NCI-H1105 treated with DMSO at 0.1 percent for 48 hours (cell line): Measurements from ENCODE around the gene C1QA.
"Not testable (repeated sequence)": the region's sequence is repeated elsewhere in the genome, so short reads cannot be mapped to it uniquely, and the experiment has no call there.

Experiments used
- DNase-seq: peaks from one replicate; lab custom pipeline; 2025; lab: John Stamatoyannopoulos, UW

C1QA gene

DNA sequence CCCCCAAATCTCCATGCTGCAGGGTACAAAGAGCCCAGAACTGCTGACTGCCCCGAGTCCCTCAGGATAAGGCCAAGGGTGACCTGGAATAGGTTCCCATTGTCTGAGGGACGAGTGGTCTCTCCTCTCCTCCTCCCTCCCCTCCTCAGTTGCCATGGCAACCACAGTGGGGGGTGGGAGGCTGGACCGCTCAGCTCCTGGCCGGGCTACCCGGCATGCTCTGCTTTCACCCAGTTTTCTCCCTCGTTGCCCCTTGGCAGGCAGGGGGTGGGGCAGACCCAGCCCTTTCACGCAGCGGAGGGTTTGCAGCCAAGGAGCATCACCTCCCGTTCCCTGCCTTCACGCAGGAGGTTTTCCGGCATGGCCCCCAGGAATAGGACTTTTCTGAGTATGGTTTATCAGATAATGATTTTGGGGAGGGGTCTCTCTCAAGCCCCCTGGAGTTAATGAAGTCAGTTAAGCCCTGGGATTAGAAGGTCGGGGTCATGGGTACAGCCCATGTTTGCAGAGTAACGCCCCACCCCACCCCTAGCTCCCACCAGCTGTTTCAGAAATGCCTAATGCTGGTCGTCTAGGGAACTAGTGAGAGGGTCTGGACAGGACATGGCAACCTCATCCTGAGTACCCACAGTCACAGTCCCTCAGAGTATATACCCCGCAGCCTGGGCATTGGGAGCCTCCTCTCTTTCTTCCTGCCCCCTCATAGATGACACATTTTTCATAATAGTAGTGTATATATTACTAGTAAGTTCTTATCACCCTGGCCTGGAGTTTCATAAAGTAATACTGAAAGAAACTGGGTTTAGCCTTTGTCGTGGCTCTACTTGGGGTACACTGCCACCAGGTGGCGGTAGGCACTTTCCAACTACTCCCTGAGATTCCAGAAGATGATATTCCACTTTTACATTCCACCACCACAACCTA lies 37.3 kb downstream of the C1QA start:
- peak; percentile 23 for DNase-seq

- no peak for DNase-seq
Measured at GRCh38 chr1:22674410-22674749, 38.0 kb downstream of the C1QA start.

DNA sequence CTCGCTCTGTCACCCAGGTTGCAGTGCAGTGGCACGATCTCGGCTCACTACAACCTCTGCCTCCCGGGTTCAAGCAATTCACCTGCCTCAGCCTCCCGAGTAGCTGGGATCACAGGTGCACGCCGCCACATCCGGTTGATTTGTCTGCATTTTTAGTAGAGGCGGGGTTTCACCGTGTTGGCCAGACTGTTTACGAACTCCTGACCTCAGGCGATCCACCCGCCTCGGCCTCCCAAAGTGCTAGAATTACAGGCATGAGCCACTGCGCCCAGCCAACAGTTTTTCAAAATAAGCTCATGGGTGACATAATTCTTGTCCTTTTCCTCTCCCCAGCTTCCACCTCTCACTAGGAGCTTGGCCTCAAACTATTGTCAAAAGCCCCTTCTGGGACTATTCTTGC lies 39.7 kb downstream of the C1QA start:
- DNase-seq: not testable (repeated sequence)

DNA sequence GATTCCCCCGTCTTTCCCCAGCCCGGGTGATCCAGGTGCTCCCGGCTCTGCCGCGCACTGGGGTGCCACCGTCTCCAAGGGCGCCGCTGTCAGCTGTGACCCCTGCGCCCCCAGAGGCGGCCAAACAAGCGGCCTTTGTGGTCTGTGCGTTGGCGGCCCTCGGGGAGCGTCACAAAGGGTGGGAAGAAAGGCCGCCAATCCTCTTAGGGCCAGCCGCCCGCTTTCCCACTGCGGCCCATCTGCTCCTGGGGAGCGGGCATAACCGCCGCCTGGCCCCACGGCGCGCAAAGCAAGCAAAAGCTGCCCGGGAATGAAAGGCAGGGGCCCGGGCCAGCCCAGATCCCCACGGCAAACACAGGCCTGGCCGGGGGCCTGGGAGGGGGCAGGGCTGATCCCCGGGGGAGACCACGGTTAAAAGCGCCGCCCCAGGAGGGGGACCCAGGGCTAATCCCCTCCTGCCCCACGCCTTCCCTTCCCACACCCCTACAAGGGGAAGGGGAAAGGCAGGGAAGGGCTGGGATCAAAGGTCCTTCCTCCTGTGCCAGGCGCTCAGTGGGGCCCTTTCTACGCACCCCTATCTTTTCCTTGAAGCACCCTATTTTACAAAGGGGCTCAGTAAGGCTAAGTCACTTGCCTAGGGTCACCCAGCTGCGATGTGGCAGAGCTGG lies 40.6 kb downstream of the C1QA start:
- no peak for DNase-seq

- DNase-seq: no peak
Measured at GRCh38 chr1:22677931-22678896, 41.8 kb downstream of the C1QA start.

GRCh38 chr1:22680726-22681125 lies 44.3 kb downstream of the C1QA start:
- no peak for DNase-seq

GRCh38 chr1:22681556-22682276 lies 45.3 kb downstream of the C1QA start:
- DNase-seq: no peak

GRCh38 chr1:22683547-22683946 lies 47.1 kb downstream of the C1QA start:
- no peak for DNase-seq

DNA sequence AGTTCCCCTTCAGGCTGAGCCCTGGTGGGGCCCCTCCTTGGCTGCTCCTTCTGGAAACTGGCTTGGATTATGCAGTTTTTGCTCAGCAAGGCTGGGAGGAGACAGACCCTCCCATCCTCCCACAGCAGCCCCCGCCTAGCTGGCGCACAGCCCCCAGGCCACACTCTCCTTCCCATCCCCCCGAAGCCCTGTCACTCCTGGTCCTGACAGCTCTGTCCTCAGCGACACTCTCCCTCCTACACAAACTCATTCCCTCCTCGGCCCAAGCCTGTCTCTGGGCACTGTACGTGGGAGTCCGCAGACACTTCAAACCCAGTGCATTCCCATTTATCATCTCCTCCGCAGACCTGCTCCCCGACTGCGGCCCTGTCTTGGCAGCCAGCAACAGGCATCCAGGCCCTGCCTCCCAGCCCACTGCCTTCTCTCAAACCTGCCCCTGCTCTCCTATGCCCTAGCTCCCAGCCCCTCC lies 49.2 kb downstream of the C1QA start:
- DNase-seq: no peak

- no peak for DNase-seq
Measured at GRCh38 chr1:22687191-22687590, 50.8 kb downstream of the C1QA start.

DNA sequence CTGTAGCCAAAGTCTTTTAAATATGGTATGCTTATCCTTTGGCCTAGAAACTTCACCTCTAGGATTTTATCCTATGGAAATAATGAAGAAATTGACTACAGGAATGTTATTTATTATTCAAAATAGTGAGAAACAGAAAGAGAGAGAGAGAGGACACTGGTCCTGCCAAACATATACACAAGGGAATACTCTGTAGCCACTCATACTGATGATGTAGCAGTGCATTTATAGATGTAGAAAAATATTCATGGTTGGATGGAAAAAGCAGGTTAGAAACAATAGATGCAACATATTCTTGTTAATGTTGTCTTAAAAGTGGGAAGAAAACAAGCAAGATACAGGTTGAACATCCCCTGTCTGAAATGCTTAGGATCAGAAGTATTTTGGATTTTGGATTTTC lies 52.0 kb downstream of the C1QA start:
- no peak for DNase-seq
